SK-N-SH treated with all-trans-retinoic acid at 6 μM for 48 hours (cell line): Measurements from ENCODE around the gene USP54.

ENCODE experiments used
- ATAC-seq: fragments of 200-7000 bp; cut with Tn5 transposase; 3 replicates; pipeline ENCODE4 v1.9.1; 2020; ENCODE audit warnings: mild to moderate bottlenecking, moderate library complexity
- ARNTL ChIP-seq: fragments of 450-650 bp; formaldehyde crosslinking; IDR thresholded peaks from 2 replicates; pipeline ENCODE4 v1.5.0; 2020; ENCODE audit warnings: low read depth, mild to moderate bottlenecking, moderate library complexity, borderline replicate concordance
- BACH2 ChIP-seq: fragments of 250-450 bp; sonication (Bioruptor Pico); IDR thresholded peaks from 2 replicates; pipeline ENCODE4 v1.9.0; 2021; ENCODE audit warnings: mild to moderate bottlenecking, borderline replicate concordance
- CSDC2 ChIP-seq: fragments of 250-450 bp; sonication (Bioruptor Pico); IDR thresholded peaks from 2 replicates; pipeline ENCODE4 v1.5.0; 2020; ENCODE audit warnings: mild to moderate bottlenecking, moderate library complexity
- ISL1 ChIP-seq: fragments of 250-450 bp; sonication (Bioruptor Pico); IDR thresholded peaks from 2 replicates; pipeline ENCODE4 v2.1.2; 2022; ENCODE audit warnings: mild to moderate bottlenecking, moderate library complexity
- OSR1 ChIP-seq: fragments of 250-450 bp; sonication (Bioruptor Pico); IDR thresholded peaks from 2 replicates; pipeline ENCODE4 v1.8.0; 2022; ENCODE audit warnings: moderate library complexity, mild to moderate bottlenecking, inconsistent platforms
- PPARA ChIP-seq: fragments of 250-450 bp; sonication (Bioruptor Pico); IDR thresholded peaks from 2 replicates; pipeline ENCODE4 v1.5.0; 2020; ENCODE audit warnings: mild to moderate bottlenecking, borderline replicate concordance
- SNAI2 ChIP-seq: fragments of 250-450 bp; sonication (Bioruptor Pico); IDR thresholded peaks from 2 replicates; pipeline ENCODE4 v1.5.0; 2020; ENCODE audit warnings: mild to moderate bottlenecking, moderate library complexity
- ZC3H10 ChIP-seq: fragments of 250-450 bp; sonication (Bioruptor Pico); IDR thresholded peaks from 2 replicates; pipeline ENCODE4 v1.5.1; 2021; ENCODE audit warnings: mild to moderate bottlenecking, moderate library complexity
- ZFP3 ChIP-seq: fragments of 250-450 bp; sonication (Bioruptor Pico); IDR thresholded peaks from 2 replicates; pipeline ENCODE4 v1.5.0; 2020; ENCODE audit warnings: mild to moderate bottlenecking, moderate library complexity
- ZFP30 ChIP-seq: fragments of 450-650 bp; formaldehyde crosslinking; IDR thresholded peaks from 2 replicates; pipeline ENCODE4 v1.5.0; 2022; ENCODE audit warnings: mild to moderate bottlenecking, moderate library complexity
- ZNF565 ChIP-seq: fragments of 450-650 bp; formaldehyde crosslinking; conservative IDR thresholded peaks from 2 replicates; pipeline ENCODE4 v1.5.0; 2020; ENCODE audit warnings: low read depth, mild to moderate bottlenecking, moderate library complexity
- ZNF70 ChIP-seq: fragments of 450-650 bp; formaldehyde crosslinking; IDR thresholded peaks from 2 replicates; pipeline ENCODE4 v1.5.0; 2020; ENCODE audit warnings: mild to moderate bottlenecking, moderate library complexity
- ZNF8 ChIP-seq: fragments of 450-650 bp; formaldehyde crosslinking; IDR thresholded peaks from 2 replicates; pipeline ENCODE4 v1.5.0; 2020; ENCODE audit warnings: mild to moderate bottlenecking, moderate library complexity
- TF ChIP-seq, protein P1 (sequence below): fragments of 250-450 bp; sonication (Bioruptor Pico); IDR thresholded peaks from 2 replicates; pipeline ENCODE4 v1.8.0; 2021; ENCODE audit warnings: low read depth, mild to moderate bottlenecking, moderate library complexity, borderline replicate concordance
- TF ChIP-seq, protein P2 (sequence below): fragments of 250-450 bp; sonication (Bioruptor Pico); IDR thresholded peaks from 2 replicates; pipeline ENCODE4 v1.8.0; 2020; ENCODE audit warnings: mild to moderate bottlenecking, moderate library complexity, borderline replicate concordance
- TF ChIP-seq, protein P3 (sequence below): fragments of 250-450 bp; sonication (Bioruptor Pico); IDR thresholded peaks from 2 replicates; pipeline ENCODE4 v1.5.1; 2020; ENCODE audit warnings: low read depth, mild to moderate bottlenecking, moderate library complexity
- TF ChIP-seq, protein P4 (sequence below): fragments of 250-450 bp; sonication (Bioruptor Pico); IDR thresholded peaks from 2 replicates; pipeline ENCODE4 v1.5.1; 2021; ENCODE audit warnings: mild to moderate bottlenecking, moderate library complexity
- TF ChIP-seq, protein P5 (sequence below): fragments of 250-450 bp; sonication (Bioruptor Pico); IDR thresholded peaks from 2 replicates; pipeline ENCODE4 v1.5.0; 2020; ENCODE audit warnings: mild to moderate bottlenecking, moderate library complexity

Gene USP54

DNA sequence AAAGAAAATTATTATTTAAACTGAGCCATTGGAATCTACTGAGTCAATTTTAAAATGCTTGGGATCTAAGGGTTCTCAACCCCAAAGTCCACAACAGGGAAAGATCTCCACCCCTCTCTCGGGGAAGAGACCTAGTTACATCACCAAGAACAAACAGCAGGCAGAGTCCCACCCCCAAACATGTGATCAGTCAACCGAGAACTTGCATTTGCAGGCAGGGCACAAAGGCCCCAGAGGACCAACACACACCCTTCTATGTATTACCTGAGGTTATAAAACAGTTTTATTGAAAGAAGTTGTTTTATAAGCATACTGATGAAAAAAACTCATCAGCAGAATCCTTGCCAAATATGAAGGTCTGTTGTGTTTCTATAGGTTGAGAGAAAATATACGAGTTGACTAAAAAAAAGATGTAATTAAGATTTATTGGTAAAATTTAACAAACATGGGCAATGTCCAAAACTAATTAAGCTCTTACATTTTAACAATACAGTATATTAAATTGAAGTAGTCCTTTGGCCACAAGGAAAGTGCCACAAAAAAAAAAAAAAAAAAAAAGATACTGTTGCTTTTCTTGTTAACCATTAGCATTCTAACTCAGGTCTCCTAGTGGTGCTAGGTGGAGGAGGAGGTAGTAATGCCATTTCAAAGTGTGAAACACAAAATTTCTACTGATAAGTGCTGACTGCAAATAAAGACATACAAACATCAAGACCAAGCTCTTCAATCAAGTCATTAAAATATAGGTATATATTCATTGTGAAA is 975 bp upstream of the USP54 start:
- peak; percentile 76 for ATAC-seq

DNA sequence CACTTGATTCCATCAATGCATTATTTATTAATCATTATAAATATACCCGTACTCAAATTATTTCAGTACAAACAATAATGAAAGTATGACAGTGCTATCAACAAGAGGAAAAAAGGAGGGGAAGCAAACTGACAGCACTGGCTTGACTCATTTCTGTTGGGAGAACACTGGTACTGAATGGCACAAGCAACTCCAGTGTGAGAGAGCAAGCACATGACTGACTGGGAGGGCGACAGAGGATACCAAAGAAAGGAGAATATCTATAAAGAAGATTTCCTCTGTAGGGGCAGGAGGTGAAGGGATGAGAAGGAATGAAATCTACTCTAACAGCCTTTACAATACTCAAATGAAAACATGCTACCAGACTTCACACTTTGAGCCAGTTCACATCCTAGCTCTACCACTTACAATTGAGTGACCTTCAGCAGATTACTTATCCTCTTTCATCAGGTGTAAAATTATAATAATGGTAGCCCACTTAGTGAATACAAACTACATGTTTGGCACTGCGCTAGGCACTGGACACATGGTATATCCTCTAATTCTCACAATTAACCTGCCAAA is 1.5 kb downstream of the USP54 start:
- TF ChIP-seq, protein P1, sequence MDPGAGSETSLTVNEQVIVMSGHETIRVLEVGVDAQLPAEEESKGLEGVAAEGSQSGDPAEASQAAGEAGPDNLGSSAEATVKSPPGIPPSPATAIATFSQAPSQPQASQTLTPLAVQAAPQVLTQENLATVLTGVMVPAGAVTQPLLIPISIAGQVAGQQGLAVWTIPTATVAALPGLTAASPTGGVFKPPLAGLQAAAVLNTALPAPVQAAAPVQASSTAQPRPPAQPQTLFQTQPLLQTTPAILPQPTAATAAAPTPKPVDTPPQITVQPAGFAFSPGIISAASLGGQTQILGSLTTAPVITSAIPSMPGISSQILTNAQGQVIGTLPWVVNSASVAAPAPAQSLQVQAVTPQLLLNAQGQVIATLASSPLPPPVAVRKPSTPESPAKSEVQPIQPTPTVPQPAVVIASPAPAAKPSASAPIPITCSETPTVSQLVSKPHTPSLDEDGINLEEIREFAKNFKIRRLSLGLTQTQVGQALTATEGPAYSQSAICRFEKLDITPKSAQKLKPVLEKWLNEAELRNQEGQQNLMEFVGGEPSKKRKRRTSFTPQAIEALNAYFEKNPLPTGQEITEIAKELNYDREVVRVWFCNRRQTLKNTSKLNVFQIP (CRISPR knock-in tag) = no peak
- TF ChIP-seq ZNF8 (CRISPR knock-in tag) (no peak), SNAI2 (CRISPR knock-in tag) (no peak), OSR1 (CRISPR knock-in tag) (no peak), ARNTL (CRISPR knock-in tag) (no peak), ZNF70 (no peak), ISL1 (CRISPR knock-in tag) (no peak)
- TF ChIP-seq, protein P2, sequence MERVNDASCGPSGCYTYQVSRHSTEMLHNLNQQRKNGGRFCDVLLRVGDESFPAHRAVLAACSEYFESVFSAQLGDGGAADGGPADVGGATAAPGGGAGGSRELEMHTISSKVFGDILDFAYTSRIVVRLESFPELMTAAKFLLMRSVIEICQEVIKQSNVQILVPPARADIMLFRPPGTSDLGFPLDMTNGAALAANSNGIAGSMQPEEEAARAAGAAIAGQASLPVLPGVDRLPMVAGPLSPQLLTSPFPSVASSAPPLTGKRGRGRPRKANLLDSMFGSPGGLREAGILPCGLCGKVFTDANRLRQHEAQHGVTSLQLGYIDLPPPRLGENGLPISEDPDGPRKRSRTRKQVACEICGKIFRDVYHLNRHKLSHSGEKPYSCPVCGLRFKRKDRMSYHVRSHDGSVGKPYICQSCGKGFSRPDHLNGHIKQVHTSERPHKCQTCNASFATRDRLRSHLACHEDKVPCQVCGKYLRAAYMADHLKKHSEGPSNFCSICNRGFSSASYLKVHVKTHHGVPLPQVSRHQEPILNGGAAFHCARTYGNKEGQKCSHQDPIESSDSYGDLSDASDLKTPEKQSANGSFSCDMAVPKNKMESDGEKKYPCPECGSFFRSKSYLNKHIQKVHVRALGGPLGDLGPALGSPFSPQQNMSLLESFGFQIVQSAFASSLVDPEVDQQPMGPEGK = no peak
- TF ChIP-seq, protein P3, sequence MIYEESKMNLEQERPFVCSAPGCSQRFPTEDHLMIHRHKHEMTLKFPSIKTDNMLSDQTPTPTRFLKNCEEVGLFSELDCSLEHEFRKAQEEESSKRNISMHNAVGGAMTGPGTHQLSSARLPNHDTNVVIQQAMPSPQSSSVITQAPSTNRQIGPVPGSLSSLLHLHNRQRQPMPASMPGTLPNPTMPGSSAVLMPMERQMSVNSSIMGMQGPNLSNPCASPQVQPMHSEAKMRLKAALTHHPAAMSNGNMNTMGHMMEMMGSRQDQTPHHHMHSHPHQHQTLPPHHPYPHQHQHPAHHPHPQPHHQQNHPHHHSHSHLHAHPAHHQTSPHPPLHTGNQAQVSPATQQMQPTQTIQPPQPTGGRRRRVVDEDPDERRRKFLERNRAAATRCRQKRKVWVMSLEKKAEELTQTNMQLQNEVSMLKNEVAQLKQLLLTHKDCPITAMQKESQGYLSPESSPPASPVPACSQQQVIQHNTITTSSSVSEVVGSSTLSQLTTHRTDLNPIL (CRISPR knock-in tag) = no peak
- TF ChIP-seq, all 23 proteins: peak for 0
- 0 out of 3 replicates have a peak, but pooled peaks have one; percentile 15 for ATAC-seq

More for the DNA sequence above, 975 bp upstream of the USP54 start:
- TF ChIP-seq, protein P1 (CRISPR knock-in tag) = no peak
- no peak for TF ChIP-seq SNAI2 (CRISPR knock-in tag)
- no peak for TF ChIP-seq ARNTL (CRISPR knock-in tag)
- TF ChIP-seq ISL1 (CRISPR knock-in tag) = no peak
- TF ChIP-seq PPARA (CRISPR knock-in tag) = no peak

DNA sequence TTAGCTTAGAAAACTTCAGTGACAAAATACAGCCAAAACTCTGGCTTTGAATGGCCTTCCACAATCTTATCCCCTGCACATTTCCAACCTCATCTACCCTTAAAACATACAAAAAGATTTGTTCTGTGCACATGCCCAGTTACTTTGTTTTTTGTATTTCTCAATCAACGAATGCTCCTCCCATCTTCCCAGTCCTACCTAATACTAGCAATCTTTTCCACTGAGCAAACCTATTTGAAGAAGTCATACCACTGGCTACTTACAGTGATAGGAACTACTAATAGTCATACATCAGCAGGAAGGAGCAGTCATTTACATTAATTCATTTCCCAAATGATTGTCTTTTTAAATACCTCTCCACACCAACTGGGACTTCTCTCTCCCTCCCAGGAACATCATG is 2.5 kb downstream of the USP54 start:
- no peak for TF ChIP-seq CSDC2 (CRISPR knock-in tag)
- TF ChIP-seq, protein P4, sequence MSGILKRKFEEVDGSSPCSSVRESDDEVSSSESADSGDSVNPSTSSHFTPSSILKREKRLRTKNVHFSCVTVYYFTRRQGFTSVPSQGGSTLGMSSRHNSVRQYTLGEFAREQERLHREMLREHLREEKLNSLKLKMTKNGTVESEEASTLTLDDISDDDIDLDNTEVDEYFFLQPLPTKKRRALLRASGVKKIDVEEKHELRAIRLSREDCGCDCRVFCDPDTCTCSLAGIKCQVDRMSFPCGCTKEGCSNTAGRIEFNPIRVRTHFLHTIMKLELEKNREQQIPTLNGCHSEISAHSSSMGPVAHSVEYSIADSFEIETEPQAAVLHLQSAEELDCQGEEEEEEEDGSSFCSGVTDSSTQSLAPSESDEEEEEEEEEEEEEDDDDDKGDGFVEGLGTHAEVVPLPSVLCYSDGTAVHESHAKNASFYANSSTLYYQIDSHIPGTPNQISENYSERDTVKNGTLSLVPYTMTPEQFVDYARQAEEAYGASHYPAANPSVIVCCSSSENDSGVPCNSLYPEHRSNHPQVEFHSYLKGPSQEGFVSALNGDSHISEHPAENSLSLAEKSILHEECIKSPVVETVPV = no peak
- TF ChIP-seq ZFP3 (CRISPR knock-in tag) = no peak
- TF ChIP-seq ZC3H10 (CRISPR knock-in tag) = no peak
- no peak for TF ChIP-seq PPARA (CRISPR knock-in tag)
- TF ChIP-seq ZFP30 (CRISPR knock-in tag) = no peak
- TF ChIP-seq BACH2 = no peak
- TF ChIP-seq ZNF565 (CRISPR knock-in tag) = no peak
- TF ChIP-seq, protein P3 (CRISPR knock-in tag) = no peak
- TF ChIP-seq, protein P2 = no peak
- TF ChIP-seq, protein P5, sequence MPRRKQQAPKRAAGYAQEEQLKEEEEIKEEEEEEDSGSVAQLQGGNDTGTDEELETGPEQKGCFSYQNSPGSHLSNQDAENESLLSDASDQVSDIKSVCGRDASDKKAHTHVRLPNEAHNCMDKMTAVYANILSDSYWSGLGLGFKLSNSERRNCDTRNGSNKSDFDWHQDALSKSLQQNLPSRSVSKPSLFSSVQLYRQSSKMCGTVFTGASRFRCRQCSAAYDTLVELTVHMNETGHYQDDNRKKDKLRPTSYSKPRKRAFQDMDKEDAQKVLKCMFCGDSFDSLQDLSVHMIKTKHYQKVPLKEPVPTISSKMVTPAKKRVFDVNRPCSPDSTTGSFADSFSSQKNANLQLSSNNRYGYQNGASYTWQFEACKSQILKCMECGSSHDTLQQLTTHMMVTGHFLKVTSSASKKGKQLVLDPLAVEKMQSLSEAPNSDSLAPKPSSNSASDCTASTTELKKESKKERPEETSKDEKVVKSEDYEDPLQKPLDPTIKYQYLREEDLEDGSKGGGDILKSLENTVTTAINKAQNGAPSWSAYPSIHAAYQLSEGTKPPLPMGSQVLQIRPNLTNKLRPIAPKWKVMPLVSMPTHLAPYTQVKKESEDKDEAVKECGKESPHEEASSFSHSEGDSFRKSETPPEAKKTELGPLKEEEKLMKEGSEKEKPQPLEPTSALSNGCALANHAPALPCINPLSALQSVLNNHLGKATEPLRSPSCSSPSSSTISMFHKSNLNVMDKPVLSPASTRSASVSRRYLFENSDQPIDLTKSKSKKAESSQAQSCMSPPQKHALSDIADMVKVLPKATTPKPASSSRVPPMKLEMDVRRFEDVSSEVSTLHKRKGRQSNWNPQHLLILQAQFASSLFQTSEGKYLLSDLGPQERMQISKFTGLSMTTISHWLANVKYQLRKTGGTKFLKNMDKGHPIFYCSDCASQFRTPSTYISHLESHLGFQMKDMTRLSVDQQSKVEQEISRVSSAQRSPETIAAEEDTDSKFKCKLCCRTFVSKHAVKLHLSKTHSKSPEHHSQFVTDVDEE (CRISPR knock-in tag) = no peak
- ATAC-seq = no peak
